CD4-positive, alpha-beta T cell treated with Interleukin-17A for 4 hours (primary cell): Measurements from ENCODE around the gene DCBLD1.
A peak's percentile ranks its signal among the peaks of the same experiment; 100 is the strongest.

Experiments
- DNase-seq: peaks from one replicate; pipeline ENCODE4 v3.0.0-alpha.2; 2020; ENCODE audit warnings: mixed read lengths

The DCBLD1 gene

GRCh38 chr6:117473401-117473800 is 9.1 kb upstream of the DCBLD1 start:
- no peak for DNase-seq

GRCh38 chr6:117477988-117478852 is 4.3 kb upstream of the DCBLD1 start:
- DNase-seq = peak; percentile 30

GRCh38 chr6:117478853-117479231 is 3.6 kb upstream of the DCBLD1 start:
- DNase-seq = no peak

- no peak for DNase-seq
Measured at GRCh38 chr6:117480651-117481050, 1.8 kb upstream of the DCBLD1 start.

GRCh38 chr6:117481278-117481925 is 1.1 kb upstream of the DCBLD1 start:
- DNase-seq = peak; percentile 40

GRCh38 chr6:117481926-117482239 is 591 bp upstream of the DCBLD1 start:
- DNase-seq = no peak

GRCh38 chr6:117483004-117483644 is 650 bp downstream of the DCBLD1 start:
- peak; percentile 17 for DNase-seq

- peak; percentile 8 for DNase-seq
Measured at GRCh38 chr6:117483645-117484016, 1.2 kb downstream of the DCBLD1 start.

- no peak for DNase-seq
Measured at GRCh38 chr6:117484052-117484646, 1.7 kb downstream of the DCBLD1 start.

GRCh38 chr6:117485433-117485832 is 3.0 kb downstream of the DCBLD1 start:
- no peak for DNase-seq

- no peak for DNase-seq
Measured at GRCh38 chr6:117487821-117488220, 5.3 kb downstream of the DCBLD1 start.

GRCh38 chr6:117489003-117489402 is 6.5 kb downstream of the DCBLD1 start:
- no peak for DNase-seq

GRCh38 chr6:117491916-117492315 is 9.4 kb downstream of the DCBLD1 start:
- no peak for DNase-seq

- DNase-seq = no peak
Measured at GRCh38 chr6:117493470-117493869, 11.0 kb downstream of the DCBLD1 start.

- no peak for DNase-seq
Measured at GRCh38 chr6:117494283-117494682, 11.8 kb downstream of the DCBLD1 start.

- DNase-seq = no peak
Measured at GRCh38 chr6:117494694-117495318, 12.3 kb downstream of the DCBLD1 start.

- no peak for DNase-seq
Measured at GRCh38 chr6:117495425-117495824, 13.0 kb downstream of the DCBLD1 start.

GRCh38 chr6:117495869-117496268 is 13.4 kb downstream of the DCBLD1 start:
- DNase-seq = no peak

GRCh38 chr6:117496383-117496990 is 14.0 kb downstream of the DCBLD1 start:
- no peak for DNase-seq

GRCh38 chr6:117497237-117497636 is 14.8 kb downstream of the DCBLD1 start:
- no peak for DNase-seq

- DNase-seq = no peak
Measured at GRCh38 chr6:117498159-117498558, 15.7 kb downstream of the DCBLD1 start.

GRCh38 chr6:117501722-117502121 is 19.2 kb downstream of the DCBLD1 start:
- DNase-seq = no peak

GRCh38 chr6:117502580-117502979 is 20.1 kb downstream of the DCBLD1 start:
- no peak for DNase-seq
